Measurements from ENCODE around the gene GOLGA2.

The GOLGA2 gene

DNA sequence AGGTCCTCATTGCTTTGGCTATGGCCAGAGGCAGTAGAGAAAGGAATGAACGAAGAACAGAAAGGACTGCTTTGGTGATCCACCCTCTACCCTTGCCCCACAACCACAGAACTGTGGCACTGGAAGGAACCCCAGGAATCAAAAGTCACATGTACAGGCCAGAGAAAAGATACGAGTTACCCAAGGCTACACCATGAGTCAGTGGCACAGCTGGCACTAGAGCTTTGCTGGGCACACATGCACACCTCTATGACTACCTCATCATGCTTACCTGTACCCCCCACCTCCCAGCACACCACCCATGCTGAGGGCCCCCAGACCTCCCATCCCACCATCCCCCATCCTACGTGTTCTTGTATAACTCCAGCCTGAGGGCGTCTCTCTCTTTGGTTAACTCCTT is 13.1 kb downstream of the GOLGA2 start:
- DNase-seq (ENCODE audit: low read depth, low spot score): no peak
- H3K4me1 ChIP-seq (ENCODE audit: insufficient read depth, insufficient read length): peaks cover 4% of the 10 kb centered on the region
- no peaks in the 10 kb centered on the region for H3K27me3 ChIP-seq (ENCODE audit: insufficient read depth, insufficient read length)
- TF ChIP-seq YY1 (IDR thresholded peaks at IDR 0.05; ENCODE audit: insufficient read depth, insufficient read length) (no peak), SUZ12 (IDR thresholded peaks at IDR 0.05; ENCODE audit: extremely low read depth, insufficient read depth, insufficient read length) (no peak), ZNF274 (IDR thresholded peaks at IDR 0.05; ENCODE audit: low read depth, low read length) (no peak)
- no peaks in the 10 kb centered on the region for H3K9me3 ChIP-seq (ENCODE audit: insufficient read depth, low read length)
- H3K36me3 ChIP-seq (ENCODE audit: insufficient read depth, insufficient read length, low read length): peaks cover 84% of the 10 kb centered on the region
- H3K4me3 ChIP-seq (ENCODE audit: insufficient read length, low read depth): no peak overlapping the region
- no peak overlapping the region for H3K9ac ChIP-seq (ENCODE audit: insufficient read length, low read depth)

DNA sequence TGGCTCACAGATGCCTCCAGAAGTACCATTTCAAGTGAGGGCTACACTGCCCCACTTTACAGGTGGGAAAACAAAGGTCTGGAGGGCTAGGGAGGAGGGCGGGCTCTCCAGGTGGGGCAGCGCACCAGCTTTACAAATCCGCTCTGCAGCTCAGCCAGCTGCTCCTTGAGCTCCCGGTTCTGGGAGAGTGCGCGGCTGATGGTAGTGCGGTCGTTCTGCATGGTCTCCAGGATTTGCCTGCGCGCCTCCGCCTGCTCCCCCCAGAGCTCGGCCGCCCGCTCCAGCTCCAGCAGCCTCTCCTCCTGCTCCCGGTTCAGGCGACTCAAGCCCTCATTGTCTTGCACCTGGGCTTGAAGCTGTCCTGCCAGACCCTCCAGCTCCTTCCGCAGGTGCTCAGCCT is 15.5 kb downstream of the GOLGA2 start:
- TF ChIP-seq YY1 (IDR thresholded peaks at IDR 0.05; ENCODE audit: insufficient read depth, insufficient read length): no peak
- TF ChIP-seq ZNF274 (IDR thresholded peaks at IDR 0.05; ENCODE audit: low read depth, low read length): no peak
- TF ChIP-seq SUZ12 (IDR thresholded peaks at IDR 0.05; ENCODE audit: extremely low read depth, insufficient read depth, insufficient read length): no peak
- no peak for DNase-seq (ENCODE audit: low read depth, low spot score)
- no peaks in the 10 kb centered on the region for H3K9me3 ChIP-seq (ENCODE audit: insufficient read depth, low read length)
- H3K4me1 ChIP-seq (ENCODE audit: insufficient read depth, insufficient read length): peaks cover 4% of the 10 kb centered on the region
- H3K9ac ChIP-seq (ENCODE audit: insufficient read length, low read depth): no peak overlapping the region
- no peak overlapping the region for H3K4me3 ChIP-seq (ENCODE audit: insufficient read length, low read depth)
- peaks cover 82% of the 10 kb centered on the region for H3K36me3 ChIP-seq (ENCODE audit: insufficient read depth, insufficient read length, low read length)
- H3K27me3 ChIP-seq (ENCODE audit: insufficient read depth, insufficient read length): no peaks in the 10 kb centered on the region

GRCh38 chr9:128259156-128259555 is 16.7 kb downstream of the GOLGA2 start:
- no peaks in the 10 kb centered on the region for H3K9me3 ChIP-seq (ENCODE audit: insufficient read depth, low read length)
- TF ChIP-seq YY1 (IDR thresholded peaks at IDR 0.05; ENCODE audit: insufficient read depth, insufficient read length) (no peak), ZNF274 (IDR thresholded peaks at IDR 0.05; ENCODE audit: low read depth, low read length) (no peak), SUZ12 (IDR thresholded peaks at IDR 0.05; ENCODE audit: extremely low read depth, insufficient read depth, insufficient read length) (no peak)
- DNase-seq (ENCODE audit: low read depth, low spot score): no peak
- no peaks in the 10 kb centered on the region for H3K27me3 ChIP-seq (ENCODE audit: insufficient read depth, insufficient read length)
- no peak overlapping the region for H3K4me3 ChIP-seq (ENCODE audit: insufficient read length, low read depth)
- peaks cover 7% of the 10 kb centered on the region for H3K4me1 ChIP-seq (ENCODE audit: insufficient read depth, insufficient read length)
- H3K36me3 ChIP-seq (ENCODE audit: insufficient read depth, insufficient read length, low read length): peaks cover 77% of the 10 kb centered on the region
- no peak overlapping the region for H3K9ac ChIP-seq (ENCODE audit: insufficient read length, low read depth)

DNA sequence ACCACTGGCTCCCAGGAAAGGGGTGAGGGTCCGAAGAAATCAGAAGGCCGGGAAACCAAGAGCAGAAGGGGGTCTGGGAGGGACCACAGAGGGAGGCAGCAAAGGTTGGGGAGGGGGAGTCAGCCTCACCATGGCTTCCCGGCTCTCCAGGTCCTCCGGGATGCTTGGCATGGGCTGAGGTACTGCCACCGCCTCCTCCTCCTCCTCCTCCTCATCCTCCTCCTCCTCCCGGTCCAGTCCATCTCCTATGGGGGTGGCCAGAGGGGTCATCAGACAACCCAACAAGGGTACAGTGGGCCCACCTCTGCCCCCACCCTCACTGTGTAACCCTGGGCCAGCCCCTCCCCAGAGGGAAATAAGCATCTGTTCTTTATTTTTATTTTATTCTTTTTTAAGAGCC is 17.5 kb downstream of the GOLGA2 start:
- Histone ChIP-seq H3K9ac (ENCODE audit: insufficient read length, low read depth) (no peak overlapping the region), H3K36me3 (ENCODE audit: insufficient read depth, insufficient read length, low read length) (peaks cover 85% of the 10 kb centered on the region)

GRCh38 chr9:128257907-128258306 is 17.9 kb downstream of the GOLGA2 start:
- no peak overlapping the region for H3K4me3 ChIP-seq (ENCODE audit: insufficient read length, low read depth)
- no peaks in the 10 kb centered on the region for H3K27me3 ChIP-seq (ENCODE audit: insufficient read depth, insufficient read length)
- TF ChIP-seq YY1 (IDR thresholded peaks at IDR 0.05; ENCODE audit: insufficient read depth, insufficient read length) (no peak), SUZ12 (IDR thresholded peaks at IDR 0.05; ENCODE audit: extremely low read depth, insufficient read depth, insufficient read length) (no peak), ZNF274 (IDR thresholded peaks at IDR 0.05; ENCODE audit: low read depth, low read length) (no peak)
- no peak for DNase-seq (ENCODE audit: low read depth, low spot score)
- no peak overlapping the region for H3K9ac ChIP-seq (ENCODE audit: insufficient read length, low read depth)
- no peaks in the 10 kb centered on the region for H3K9me3 ChIP-seq (ENCODE audit: insufficient read depth, low read length)
- peaks cover 11% of the 10 kb centered on the region for H3K4me1 ChIP-seq (ENCODE audit: insufficient read depth, insufficient read length)
- peaks cover 88% of the 10 kb centered on the region for H3K36me3 ChIP-seq (ENCODE audit: insufficient read depth, insufficient read length, low read length)

More for the DNA sequence above, 17.5 kb downstream of the GOLGA2 start:
- Histone ChIP-seq H3K9me3 (ENCODE audit: insufficient read depth, low read length) (no peaks in the 10 kb centered on the region), H3K27me3 (ENCODE audit: insufficient read depth, insufficient read length) (no peaks in the 10 kb centered on the region), H3K4me3 (ENCODE audit: insufficient read length, low read depth) (no peak overlapping the region), H3K4me1 (ENCODE audit: insufficient read depth, insufficient read length) (peaks cover 9% of the 10 kb centered on the region)
- TF ChIP-seq YY1 (IDR thresholded peaks at IDR 0.05; ENCODE audit: insufficient read depth, insufficient read length) (no peak), ZNF274 (IDR thresholded peaks at IDR 0.05; ENCODE audit: low read depth, low read length) (no peak)
- DNase-seq (ENCODE audit: low read depth, low spot score): no peak

DNA sequence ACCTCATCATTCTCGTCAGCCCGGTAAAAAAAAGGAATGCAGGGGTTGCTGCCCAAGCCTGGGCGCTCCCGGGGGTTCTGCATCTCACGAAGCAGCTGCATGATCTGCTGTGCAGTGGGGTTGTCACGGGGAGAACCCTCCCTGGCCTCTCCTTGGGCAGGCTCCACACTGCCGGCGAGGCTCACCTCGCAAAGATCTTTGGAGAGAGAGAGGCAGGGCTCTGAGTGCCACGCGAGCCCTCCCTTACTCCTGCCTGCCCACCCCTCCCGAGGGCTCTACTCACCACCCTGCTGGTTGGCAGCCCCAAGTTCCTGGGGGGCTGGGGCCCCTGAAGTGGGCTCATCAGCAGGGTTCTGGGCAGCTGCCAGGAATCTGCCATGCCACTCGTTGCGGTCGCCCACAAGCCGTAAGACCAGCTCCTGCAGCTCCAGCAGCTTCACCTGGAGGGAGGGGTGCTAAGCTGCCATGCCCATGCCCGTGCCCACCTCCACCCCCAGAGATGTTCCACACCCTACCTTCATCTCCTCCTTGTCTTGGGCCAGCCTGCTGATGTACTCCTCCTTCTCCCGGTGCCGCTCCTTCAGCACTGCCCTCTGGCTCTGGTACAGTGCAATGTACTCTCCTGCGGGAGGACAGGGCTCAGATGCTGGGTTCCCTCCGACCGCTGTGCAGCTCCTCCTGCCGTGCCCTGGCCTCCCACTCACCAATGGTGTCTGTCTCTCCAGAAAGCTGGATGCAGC is 18.6 kb downstream of the GOLGA2 start:
- Histone ChIP-seq H3K4me1 (ENCODE audit: insufficient read depth, insufficient read length) (peaks cover 11% of the 10 kb centered on the region), H3K36me3 (ENCODE audit: insufficient read depth, insufficient read length, low read length) (peaks cover 88% of the 10 kb centered on the region)
- TF ChIP-seq YY1 (IDR thresholded peaks at IDR 0.05; ENCODE audit: insufficient read depth, insufficient read length) (no peak), SUZ12 (IDR thresholded peaks at IDR 0.05; ENCODE audit: extremely low read depth, insufficient read depth, insufficient read length) (no peak), ZNF274 (IDR thresholded peaks at IDR 0.05; ENCODE audit: low read depth, low read length) (no peak)

GRCh38 chr9:128254855-128255759 is 20.7 kb downstream of the GOLGA2 start:
- Histone ChIP-seq H3K4me3 (ENCODE audit: insufficient read length, low read depth) (no peak overlapping the region), H3K9me3 (ENCODE audit: insufficient read depth, low read length) (no peaks in the 10 kb centered on the region), H3K27me3 (ENCODE audit: insufficient read depth, insufficient read length) (no peaks in the 10 kb centered on the region), H3K36me3 (ENCODE audit: insufficient read depth, insufficient read length, low read length) (peaks cover 81% of the 10 kb centered on the region), H3K4me1 (ENCODE audit: insufficient read depth, insufficient read length) (peaks cover 11% of the 10 kb centered on the region), H3K9ac (ENCODE audit: insufficient read length, low read depth) (no peak overlapping the region)
- DNase-seq (ENCODE audit: low read depth, low spot score): peak; percentile 57
- no peak for TF ChIP-seq ZNF274 (IDR thresholded peaks at IDR 0.05; ENCODE audit: low read depth, low read length)
- TF ChIP-seq SUZ12 (IDR thresholded peaks at IDR 0.05; ENCODE audit: extremely low read depth, insufficient read depth, insufficient read length): no peak
- TF ChIP-seq YY1 (IDR thresholded peaks at IDR 0.05; ENCODE audit: insufficient read depth, insufficient read length): no peak

More for the DNA sequence above, 18.6 kb downstream of the GOLGA2 start:
- H3K4me3 ChIP-seq (ENCODE audit: insufficient read length, low read depth): no peak overlapping the region
- DNase-seq (ENCODE audit: low read depth, low spot score): no peak
- no peaks in the 10 kb centered on the region for H3K9me3 ChIP-seq (ENCODE audit: insufficient read depth, low read length)
- no peaks in the 10 kb centered on the region for H3K27me3 ChIP-seq (ENCODE audit: insufficient read depth, insufficient read length)
- no peak overlapping the region for H3K9ac ChIP-seq (ENCODE audit: insufficient read length, low read depth)

Data from NT2/D1 (cell line).